ENCODE data around the gene PSMG3.

The PSMG3 gene

DNA sequence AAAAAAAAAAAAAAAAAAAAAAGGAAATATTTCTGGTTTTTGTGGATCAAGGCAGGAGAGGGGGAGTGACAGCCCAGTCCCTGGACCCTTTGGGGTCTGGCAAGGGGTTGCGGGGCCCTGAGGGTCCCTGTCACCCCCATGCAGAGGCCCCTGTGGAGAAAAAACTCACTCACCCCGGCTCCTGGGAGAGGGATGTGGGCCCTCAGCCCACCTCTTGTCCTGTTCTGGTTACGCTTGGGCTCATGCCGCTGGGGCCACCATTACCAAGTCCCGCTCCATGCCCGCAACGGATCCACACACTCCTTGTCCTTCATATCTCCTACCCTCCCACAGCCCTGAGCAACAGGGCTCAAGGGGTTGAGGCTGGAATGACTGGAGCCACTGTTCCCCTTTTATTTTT is 12.8 kb downstream of the PSMG3 start:
- DNase-seq: no peak

DNA sequence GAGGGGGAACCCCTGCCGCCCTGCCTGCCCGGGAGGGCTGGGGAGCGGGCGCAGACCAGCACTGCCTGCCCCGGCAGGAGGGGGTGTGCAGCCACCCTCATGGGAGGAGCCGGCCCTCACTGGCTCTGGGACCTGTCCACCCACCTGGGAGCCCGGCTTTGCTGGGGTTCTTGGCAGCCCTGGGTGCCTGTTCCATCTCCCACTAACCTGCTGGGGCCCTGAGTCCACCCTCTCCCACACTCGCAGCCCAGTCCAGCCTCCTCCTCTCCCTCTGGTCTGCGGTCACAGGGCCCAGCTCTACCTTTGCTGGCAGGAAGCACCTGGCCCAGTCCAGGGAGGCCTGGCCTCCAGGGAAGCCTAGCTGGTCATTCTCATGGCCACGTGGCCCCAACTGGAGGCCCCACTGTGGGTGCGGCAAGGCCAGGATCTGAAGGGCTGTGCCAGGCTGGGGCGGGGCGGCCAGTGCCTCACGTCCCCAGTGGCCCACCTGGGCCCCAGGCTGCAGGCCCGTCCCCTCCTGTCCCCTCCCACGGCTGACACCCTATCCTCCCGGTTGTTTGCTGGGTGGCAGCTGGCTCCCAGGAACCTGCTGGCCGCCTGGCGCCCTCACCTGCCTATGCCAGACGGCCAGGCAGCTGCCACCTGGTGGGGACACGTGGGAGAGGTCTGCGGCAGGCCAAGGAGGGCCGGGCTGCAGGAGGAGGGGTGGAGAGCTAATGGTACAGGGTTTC is 13.9 kb downstream of the PSMG3 start, which contains the start of gene TMEM184A:
TMEM184A (minus strand) TSS at position 393 of the 731 bp plus-strand sequence. CDS start 721 bp downstream, outside the sequence.
- peak; percentile 99 for DNase-seq

GRCh38 chr7:1555046-1555812 is 14.6 kb downstream of the PSMG3 start:
- peak; percentile 96 for DNase-seq

DNA sequence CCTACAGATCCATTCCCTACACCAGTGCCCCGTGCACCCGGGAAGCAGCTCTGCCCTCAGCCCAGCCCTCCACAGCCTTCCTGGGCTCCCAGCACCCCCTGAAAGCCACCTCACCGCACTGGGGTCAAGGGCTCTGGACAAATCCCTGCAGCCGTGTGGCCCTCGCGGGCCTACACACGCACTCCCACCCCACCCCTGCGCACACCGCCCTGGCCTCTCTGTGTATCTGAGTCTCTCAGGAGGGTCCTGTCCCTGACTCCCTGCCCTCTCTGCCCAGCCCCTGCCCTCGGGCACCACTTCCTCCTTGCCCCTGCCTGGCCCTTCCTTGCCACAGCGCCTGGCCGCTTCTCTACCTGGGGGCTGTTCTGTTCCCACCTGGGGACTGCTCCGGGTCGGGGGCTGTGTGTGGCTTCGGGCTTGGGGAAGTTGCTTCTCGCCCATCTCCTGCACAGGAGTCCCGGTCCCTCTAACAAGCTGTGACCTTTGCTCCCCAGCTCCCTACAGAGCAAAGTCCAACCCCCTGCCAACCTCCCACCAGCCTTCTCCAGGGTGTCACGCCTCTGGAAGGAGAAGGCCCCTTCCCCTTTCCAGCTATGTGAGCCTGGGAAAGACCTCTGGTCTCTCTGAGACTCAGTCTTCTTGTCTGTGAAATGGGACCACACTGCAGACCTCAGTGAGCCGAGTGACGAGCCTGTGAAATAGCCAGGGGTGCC is 15.3 kb downstream of the PSMG3 start:
- DNase-seq: no peak

- no peak for DNase-seq
These were observed 16.2 kb downstream of the PSMG3 start for GRCh38 chr7:1553512-1554210.

DNA sequence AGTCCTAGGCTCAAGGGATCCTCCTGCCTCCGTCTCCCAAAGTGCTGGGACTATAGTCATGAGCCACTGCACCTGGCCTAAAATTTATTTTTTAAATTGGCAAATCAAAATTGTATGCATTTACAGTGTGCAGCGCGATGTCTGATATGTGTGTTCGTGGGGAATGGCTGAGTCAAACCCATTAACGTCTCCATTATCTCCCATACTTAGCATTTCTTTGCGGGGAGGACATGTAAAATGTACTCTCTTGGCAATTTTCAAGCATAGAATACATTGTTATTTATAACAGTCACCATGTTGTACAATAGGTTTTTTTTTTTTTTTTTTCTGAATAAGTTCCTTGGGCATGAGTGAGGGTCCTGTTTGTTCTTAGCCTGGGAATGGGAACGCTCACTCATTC is 17.6 kb downstream of the PSMG3 start:
- no peak for DNase-seq

DNA sequence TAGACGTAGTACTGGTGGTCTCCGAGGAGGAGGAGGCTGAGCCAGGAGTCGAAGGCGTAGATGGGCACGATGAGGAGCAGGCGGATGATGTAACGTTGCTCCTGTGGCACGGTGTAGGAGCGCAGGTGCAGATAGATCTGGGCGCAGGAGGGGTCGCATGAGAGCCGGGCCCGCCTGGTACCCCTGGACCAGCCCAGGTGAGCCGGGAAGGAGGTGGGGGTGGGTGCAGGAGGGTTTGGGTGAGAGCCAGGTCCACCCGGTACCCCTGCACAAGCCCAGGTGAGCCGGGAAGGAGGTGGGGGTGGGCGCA is 19.0 kb downstream of the PSMG3 start:
- DNase-seq: no peak

DNA sequence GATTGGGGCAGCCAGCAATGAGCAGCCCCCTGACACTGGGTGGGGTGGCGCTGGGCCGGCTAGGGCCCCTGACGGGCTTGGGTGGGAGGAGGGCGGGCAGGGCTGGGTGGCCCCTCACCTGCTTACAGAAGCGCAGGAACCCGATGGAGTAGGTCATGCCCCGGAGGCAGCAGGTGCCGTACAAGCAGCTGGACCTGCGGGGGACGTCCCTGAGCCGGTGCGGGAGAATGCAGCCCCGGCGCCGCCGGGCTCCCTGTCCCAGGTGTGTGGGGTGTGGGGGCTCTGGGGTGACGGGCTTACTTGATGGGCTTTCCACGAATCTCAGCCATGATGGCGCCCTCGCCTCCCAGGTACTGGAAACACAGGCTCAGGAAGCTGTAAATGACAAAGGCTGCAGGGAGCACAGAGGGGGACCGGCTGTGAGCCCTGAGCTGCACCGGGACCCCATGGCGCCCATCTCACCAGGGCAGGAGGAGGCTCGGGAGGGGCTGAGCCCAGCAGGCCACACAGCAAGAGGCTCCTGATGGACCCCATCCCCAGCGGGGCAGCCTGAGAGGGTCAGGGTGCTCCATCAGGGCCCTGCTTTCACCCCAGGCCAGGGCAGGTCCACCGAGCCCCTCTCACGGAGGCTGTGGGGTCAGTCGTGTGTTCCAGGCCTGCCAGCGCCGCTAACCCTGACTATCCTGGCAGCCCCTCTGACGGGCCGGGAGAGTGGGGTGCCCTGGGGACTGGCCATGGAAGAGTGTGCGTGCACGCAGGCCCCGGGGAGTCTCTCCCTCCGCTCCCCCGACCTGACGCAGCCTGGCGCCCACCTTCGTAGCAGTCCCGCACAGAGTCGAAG is 19.6 kb downstream of the PSMG3 start:
- DNase-seq: no peak

DNA sequence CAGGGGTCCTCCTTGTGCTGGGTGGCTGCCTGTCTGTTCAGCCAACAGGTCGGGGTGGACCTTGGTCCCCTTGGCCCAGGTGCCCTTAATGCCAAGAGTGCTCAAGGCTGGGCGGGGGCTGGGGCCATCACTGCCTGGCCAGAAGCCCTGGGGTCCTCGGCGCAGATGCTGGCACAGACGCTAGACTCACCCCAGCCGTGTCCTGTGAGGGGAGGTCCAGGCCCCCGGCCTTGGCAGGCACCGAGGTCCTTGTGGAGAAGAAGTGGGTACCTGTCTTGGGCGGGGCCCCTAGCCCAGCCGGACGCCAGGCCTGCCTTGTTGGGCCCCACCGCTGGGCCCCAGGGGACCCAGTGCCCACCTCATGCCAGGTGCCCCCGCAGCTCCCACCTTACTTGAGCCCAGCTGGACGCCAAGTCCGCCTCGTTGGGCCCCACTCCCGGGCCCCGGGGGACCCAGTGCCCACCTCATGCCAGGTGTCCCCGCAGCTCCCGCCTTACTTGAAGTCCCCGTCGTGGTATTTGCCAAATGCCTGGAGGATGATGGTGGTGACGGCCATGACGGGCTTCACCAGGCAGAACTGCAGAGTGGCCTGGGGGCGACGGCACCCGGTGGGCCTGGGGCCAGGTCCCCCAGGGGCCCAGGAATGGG is 20.4 kb downstream of the PSMG3 start:
- no peak for DNase-seq

GRCh38 chr7:1548944-1549343 is 20.9 kb downstream of the PSMG3 start:
- no peak for DNase-seq

GRCh38 chr7:1548438-1548831 is 21.4 kb downstream of the PSMG3 start:
- DNase-seq: no peak

DNA sequence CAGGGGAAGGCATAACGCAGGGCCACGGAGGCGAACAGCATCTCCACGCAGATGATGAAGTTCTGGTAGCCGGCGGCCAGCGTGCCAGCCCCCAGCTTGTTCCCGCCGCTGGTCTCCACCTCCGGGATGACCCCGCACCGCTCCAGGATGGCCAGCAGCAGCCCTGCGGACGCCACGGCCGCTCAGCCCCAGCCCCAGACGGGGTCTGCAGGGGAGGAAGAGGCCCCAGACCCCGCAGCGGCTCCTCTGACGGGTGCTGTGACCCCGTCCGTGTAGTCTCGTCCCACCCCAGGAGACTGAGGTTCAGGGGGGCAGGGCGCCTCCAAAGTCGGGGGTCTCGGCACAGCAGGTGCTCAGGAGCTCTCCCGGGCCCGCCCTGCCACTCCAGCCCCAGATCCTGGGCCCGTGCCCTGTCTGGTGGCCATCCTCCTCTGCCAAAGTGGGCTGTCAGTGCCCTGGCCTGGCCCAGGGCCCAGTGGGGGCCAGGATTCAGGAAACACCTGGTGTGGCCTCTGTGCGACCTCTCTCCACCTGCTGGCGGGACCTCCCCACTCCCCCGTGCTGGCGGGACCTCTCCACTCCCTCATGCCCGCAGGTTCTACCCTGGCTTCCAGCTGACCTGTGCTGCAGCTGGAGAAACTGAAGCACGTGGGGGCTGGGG is 21.9 kb downstream of the PSMG3 start:
- peak; percentile 41 for DNase-seq

GRCh38 chr7:1546909-1547776 is 22.7 kb downstream of the PSMG3 start:
- no peak for DNase-seq

GRCh38 chr7:1546274-1546908 is 23.4 kb downstream of the PSMG3 start:
- DNase-seq: no peak

DNA sequence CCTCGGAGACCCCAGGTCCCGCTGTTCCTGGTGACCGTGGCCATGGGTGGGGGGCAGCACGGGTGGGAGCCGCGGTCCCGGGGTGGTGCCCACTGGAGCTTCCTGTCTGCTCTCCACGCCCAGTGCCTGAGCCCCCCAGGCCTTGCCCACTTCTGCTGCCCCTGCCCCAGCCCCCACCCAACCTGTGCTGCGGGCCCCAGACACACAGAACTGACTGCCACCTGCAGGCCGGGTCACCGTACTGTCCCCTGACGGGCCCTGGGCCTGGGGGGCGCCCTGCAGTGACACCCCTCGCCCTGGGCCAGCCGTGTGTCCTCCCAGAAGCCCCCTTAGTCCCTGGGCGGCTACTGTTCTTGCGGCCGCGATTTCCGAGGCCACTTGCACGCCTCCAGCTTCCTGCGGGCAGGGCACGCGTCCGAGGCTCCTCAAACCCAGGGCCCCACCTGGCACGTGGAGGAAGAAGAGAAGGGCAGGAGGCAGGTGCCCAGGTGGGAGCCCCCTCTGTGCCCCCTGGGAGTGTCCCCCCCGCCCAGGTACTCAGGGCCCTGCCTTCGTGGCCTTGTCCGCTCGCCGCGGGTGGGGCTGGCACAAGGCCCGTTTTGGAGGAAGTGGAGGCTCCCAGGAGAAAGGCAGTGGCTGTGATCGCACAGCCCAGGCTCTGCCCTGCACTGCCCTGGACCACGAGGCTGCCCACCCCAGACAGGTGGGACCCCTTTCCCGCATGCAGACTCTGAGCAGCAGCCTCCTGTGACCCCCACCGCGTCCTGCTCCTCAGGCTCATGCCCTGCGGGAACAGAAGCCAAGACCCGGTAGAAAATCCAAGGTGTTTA is 24.2 kb downstream of the PSMG3 start:
- DNase-seq: no peak

- no peak for DNase-seq
These were observed 24.9 kb downstream of the PSMG3 start for GRCh38 chr7:1544896-1545416.

- DNase-seq: no peak
These were observed 25.5 kb downstream of the PSMG3 start for GRCh38 chr7:1544178-1544895.

GRCh38 chr7:1543826-1544177 is 26.0 kb downstream of the PSMG3 start:
- peak; percentile 50 for DNase-seq
